GM20000 (cell line): Measurements from ENCODE around the gene NT5DC3.

Source experiments
- DNase-seq: peaks from one replicate; pipeline ENCODE4 v3.0.0; 2012; ENCODE audit warnings: low spot score
- CTCF ChIP-seq: IDR thresholded peaks from 2 replicates; pipeline ENCODE4 v1.5.1; 2012; ENCODE audit warnings: mild to moderate bottlenecking, control low read depth; ENCODE audit errors: extremely low read depth, missing control alignments

The NT5DC3 gene

GRCh38 chr12:103844305-103844704, 3.3 kb upstream of the NT5DC3 start:
- no peak for TF ChIP-seq CTCF
- no peak for DNase-seq

- DNase-seq, result peak; percentile 61
- TF ChIP-seq CTCF, result no peak
These were observed 903 bp upstream of the NT5DC3 start for GRCh38 chr12:103841690-103842584.

- no peak for TF ChIP-seq CTCF
- peak; percentile 52 for DNase-seq
These were observed 565 bp downstream of the NT5DC3 start for GRCh38 chr12:103840462-103840875.

DNA sequence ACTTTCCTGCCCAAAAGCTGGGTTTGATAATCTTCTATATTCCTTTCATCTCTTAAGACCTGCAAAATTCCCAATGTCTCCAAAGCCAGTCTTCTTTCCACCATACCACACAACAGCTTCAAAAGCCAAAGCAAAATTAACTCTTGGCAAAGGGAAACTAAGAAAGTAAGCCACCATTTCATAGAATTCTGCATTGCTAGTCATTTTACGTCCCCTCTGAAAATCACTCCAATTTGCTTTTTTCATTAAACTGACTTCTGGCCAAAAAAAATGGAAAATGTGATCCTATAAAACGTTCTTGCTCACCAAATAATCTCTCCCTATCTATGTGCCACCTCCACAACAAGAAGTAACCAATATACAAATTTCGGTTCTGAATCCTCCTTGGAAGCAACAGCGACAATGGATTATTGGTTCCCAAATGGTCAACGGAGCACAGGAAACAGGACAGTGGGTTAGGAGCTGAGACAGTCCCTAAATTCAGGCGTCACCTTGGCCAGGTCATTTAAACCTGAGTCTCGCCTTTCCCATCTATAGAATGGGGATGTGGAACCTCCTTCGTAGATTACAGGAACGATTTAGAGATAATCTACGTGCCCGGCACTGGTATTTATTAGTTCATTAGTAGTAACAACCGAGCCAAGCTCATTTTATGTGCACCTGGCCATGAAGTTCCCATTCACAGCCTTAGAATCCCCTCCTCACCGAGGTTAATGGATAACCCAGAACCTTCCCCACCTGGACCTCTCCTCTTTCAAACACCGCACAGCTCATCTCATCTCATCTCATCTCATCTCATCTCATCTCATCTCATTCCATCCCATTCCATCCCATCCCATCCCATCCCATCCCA, 1.2 kb downstream of the NT5DC3 start:
- no peak for DNase-seq
- no peak for TF ChIP-seq CTCF

DNA sequence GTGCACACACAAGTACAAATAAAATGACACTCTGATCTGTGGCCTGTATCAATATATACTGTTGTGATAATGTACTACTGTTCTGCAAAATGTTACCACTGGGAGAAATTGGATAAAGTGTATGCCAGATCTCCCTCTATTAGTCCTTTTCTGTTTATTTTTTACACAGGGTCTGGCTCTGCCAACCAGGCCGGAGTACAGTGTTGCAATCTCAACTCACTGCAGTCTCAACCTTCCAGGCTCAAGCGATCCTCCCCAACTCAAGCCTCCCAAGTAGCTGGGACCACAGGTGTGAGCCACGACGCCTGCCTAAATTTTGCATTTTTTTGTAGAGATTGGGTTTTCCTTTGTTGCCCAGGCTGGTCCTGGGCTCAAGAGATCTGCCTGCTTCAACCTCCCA, 1.9 kb downstream of the NT5DC3 start:
- DNase-seq, result no peak
- TF ChIP-seq CTCF, result no peak

GRCh38 chr12:103838254-103838914, 2.6 kb downstream of the NT5DC3 start:
- no peak for TF ChIP-seq CTCF
- no peak for DNase-seq
